ENCODE results near the gene TMEM43.

GRCh38 chr3:14132120-14132519 lies 7.3 kb downstream of the TMEM43 start:
- TF ChIP-seq CTCF (IDR thresholded peaks at IDR 0.05) (no peak), POLR2A (IDR thresholded peaks at IDR 0.05) (no peak)
